ENCODE data around the gene GHITM.

Gene GHITM

GRCh38 chr10:84201682-84202081 is 62.4 kb downstream of the GHITM start:
- DNase-seq = no peak

GRCh38 chr10:84202349-84202748 is 63.0 kb downstream of the GHITM start:
- no peak for DNase-seq
